Uterus (tissue), 4 donors: ENCODE measurements around the gene SLC27A2. TPM values are rescaled to one million over a fixed set of nuclear protein-coding genes. Genes with fewer than 3 reads are reported as not detected.

Experiments used
- DNase-seq, 2 donors: peaks; one replicate each; pipeline ENCODE4 v3.0.0-alpha.2; 2019 to 2020
- H3K27ac ChIP-seq, 2 donors: fragments of 200-600 bp; sonication (generic); 1 replicate in 1 of 2; 2 replicates in 1 of 2; pipeline ENCODE4 v1.5.1; 2016 to 2018
- H3K27me3 ChIP-seq, 2 donors: fragments of 200-600 bp; sonication (generic); one replicate each; pipeline ENCODE4 v1.5.1; 2018 to 2019; ENCODE audit warnings: control low read depth in 1 of 2
- H3K36me3 ChIP-seq, 2 donors: fragments of 200-600 bp; sonication (generic); one replicate each; pipeline ENCODE4 v1.5.1; 2019; ENCODE audit warnings: control low read depth in 1 of 2
- H3K4me1 ChIP-seq, 2 donors: fragments of 200-600 bp; sonication (generic); one replicate each; pipeline ENCODE4 v1.5.1; 2018 to 2019; ENCODE audit warnings: control low read depth in 1 of 2
- H3K4me3 ChIP-seq, 2 donors: fragments of 200-600 bp; sonication (generic); 1 replicate in 1 of 2; 2 replicates in 1 of 2; pipeline ENCODE4 v1.5.1; 2018 to 2019; ENCODE audit warnings: mild to moderate bottlenecking in 1 of 2
- H3K9me3 ChIP-seq, 2 donors: fragments of 200-600 bp; sonication (generic); one replicate each; pipeline ENCODE4 v1.5.1; 2019; ENCODE audit warnings: control low read depth in 1 of 2
- POLR2A ChIP-seq, 2 donors: fragments of 450-650 bp; IDR thresholded peaks; one replicate each; pipeline ENCODE4 v1.6.1; 2016; ENCODE audit warnings: antibody characterized with exemption in 2 of 2, mild to moderate bottlenecking in 1 of 2, moderate library complexity in 1 of 2
- intact Hi-C: fragments of 100-400 bp; cut with DNase I; formaldehyde crosslinking; loops from one replicate; pipeline ENCODE4 v1.15.1; 2023; ENCODE audit warnings: low total_unique reads
- total RNA-seq, 4 donors: library from RNA; depleted of rRNA in 3 of 4; stranded (reverse); fragments of >200 nt in 3 of 4; gene quantifications; one replicate each; pipeline versions ENCODE4 v1.1.0 to v1.2.4, GENCODE V29; 2014 to 2023
- TF ChIP-seq, protein P1 (sequence below), 4 experiments: fragments of 200-600 bp in 2 of 4; fragments of 450-650 bp in 2 of 4; sonication (generic) in 2 of 4; IDR thresholded peaks; one replicate each; pipeline ENCODE4 v1.5.1; 2016 to 2019; ENCODE audit warnings: antibody characterized with exemption in 4 of 4, mild to moderate bottlenecking in 2 of 4, moderate library complexity in 1 of 4
- donor health status: DM: yes; HTN: yes; CAD: no.

SLC27A2 gene
- total RNA-seq, 4 donors from 2014 or later, result 0.27 to 1.7 TPM; not detected in 2

GRCh38 chr15:50238255-50238654 lies 56.3 kb downstream of the SLC27A2 start:
- TF ChIP-seq, protein P1, sequence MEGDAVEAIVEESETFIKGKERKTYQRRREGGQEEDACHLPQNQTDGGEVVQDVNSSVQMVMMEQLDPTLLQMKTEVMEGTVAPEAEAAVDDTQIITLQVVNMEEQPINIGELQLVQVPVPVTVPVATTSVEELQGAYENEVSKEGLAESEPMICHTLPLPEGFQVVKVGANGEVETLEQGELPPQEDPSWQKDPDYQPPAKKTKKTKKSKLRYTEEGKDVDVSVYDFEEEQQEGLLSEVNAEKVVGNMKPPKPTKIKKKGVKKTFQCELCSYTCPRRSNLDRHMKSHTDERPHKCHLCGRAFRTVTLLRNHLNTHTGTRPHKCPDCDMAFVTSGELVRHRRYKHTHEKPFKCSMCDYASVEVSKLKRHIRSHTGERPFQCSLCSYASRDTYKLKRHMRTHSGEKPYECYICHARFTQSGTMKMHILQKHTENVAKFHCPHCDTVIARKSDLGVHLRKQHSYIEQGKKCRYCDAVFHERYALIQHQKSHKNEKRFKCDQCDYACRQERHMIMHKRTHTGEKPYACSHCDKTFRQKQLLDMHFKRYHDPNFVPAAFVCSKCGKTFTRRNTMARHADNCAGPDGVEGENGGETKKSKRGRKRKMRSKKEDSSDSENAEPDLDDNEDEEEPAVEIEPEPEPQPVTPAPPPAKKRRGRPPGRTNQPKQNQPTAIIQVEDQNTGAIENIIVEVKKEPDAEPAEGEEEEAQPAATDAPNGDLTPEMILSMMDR (IDR thresholded peaks at IDR 0.05), result no peak
- TF ChIP-seq POLR2A (IDR thresholded peaks at IDR 0.05), result no peak
- Histone ChIP-seq H3K27me3 (no peaks in the 10 kb centered on the region), H3K9me3 (no peaks in the 10 kb centered on the region), H3K36me3 (no peaks in the 10 kb centered on the region), H3K4me3 (no peak overlapping the region), H3K27ac (no peak overlapping the region), H3K4me1 (no peaks in the 10 kb centered on the region)
- intact Hi-C loops, result no loop called here
- no peak for DNase-seq

- no peaks in the 10 kb centered on the region for H3K36me3 ChIP-seq
- no peak for DNase-seq
Measured at GRCh38 chr15:50241684-50242450, 59.9 kb downstream of the SLC27A2 start.

DNA sequence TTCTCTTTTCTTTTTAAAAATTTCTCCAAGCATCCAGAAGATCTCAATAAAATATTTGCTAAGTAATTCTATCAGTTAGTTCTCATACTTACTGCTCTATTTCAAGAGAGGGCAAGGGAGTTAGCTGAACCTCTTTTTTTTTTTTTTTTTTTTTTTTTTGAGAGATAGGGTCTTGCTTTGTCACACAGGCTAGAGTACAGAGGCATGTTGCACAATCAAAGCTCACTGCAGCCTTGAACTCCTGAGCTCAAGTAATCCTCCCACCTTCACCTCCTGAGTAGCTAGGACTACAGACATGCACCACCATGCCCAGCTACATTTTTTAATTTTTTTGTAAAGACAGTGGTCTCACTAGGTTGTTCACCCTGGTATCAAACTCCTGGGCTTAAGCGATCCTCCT lies 62.2 kb downstream of the SLC27A2 start:
- Histone ChIP-seq H3K27ac (no peak overlapping the region), H3K27me3 (no peaks in the 10 kb centered on the region), H3K4me3 (no peak overlapping the region), H3K4me1 (no peaks in the 10 kb centered on the region), H3K9me3 (no peaks in the 10 kb centered on the region), H3K36me3 (no peaks in the 10 kb centered on the region)
- no peak for DNase-seq
- TF ChIP-seq, protein P1 (IDR thresholded peaks at IDR 0.05), result no peak
- TF ChIP-seq POLR2A (IDR thresholded peaks at IDR 0.05), result no peak
- intact Hi-C loops, result no loop called here

More at GRCh38 chr15:50241684-50242450, 59.9 kb downstream of the SLC27A2 start:
- H3K9me3 ChIP-seq, result no peaks in the 10 kb centered on the region
- H3K27ac ChIP-seq, result no peak overlapping the region
- no peaks in the 10 kb centered on the region for H3K27me3 ChIP-seq
- H3K4me3 ChIP-seq, result no peak overlapping the region
- TF ChIP-seq, protein P1 (IDR thresholded peaks at IDR 0.05), result no peak
- TF ChIP-seq POLR2A (IDR thresholded peaks at IDR 0.05), result no peak
- intact Hi-C loops, result no loop called here
- no peaks in the 10 kb centered on the region for H3K4me1 ChIP-seq

- TF ChIP-seq POLR2A (IDR thresholded peaks at IDR 0.05), result no peak
- TF ChIP-seq, protein P1 (IDR thresholded peaks at IDR 0.05), result no peak
- DNase-seq, result no peak
- H3K9me3 ChIP-seq, result no peaks in the 10 kb centered on the region
- H3K4me1 ChIP-seq, result no peaks in the 10 kb centered on the region
- intact Hi-C loops, result no loop called here
- H3K4me3 ChIP-seq, result no peak overlapping the region
- no peaks in the 10 kb centered on the region for H3K27me3 ChIP-seq
- H3K27ac ChIP-seq, result no peak overlapping the region
- no peaks in the 10 kb centered on the region for H3K36me3 ChIP-seq
Measured at GRCh38 chr15:50244959-50245624, 63.1 kb downstream of the SLC27A2 start.

GRCh38 chr15:50246631-50247030 lies 64.6 kb downstream of the SLC27A2 start:
- no peak for DNase-seq
- Histone ChIP-seq H3K27me3 (no peaks in the 10 kb centered on the region), H3K4me1 (no peaks in the 10 kb centered on the region), H3K36me3 (no peaks in the 10 kb centered on the region), H3K9me3 (no peaks in the 10 kb centered on the region), H3K4me3 (no peak overlapping the region), H3K27ac (no peak overlapping the region)
- no peak for TF ChIP-seq POLR2A (IDR thresholded peaks at IDR 0.05)
- TF ChIP-seq, protein P1 (IDR thresholded peaks at IDR 0.05), result no peak
- intact Hi-C loops, result no loop called here
